K562 (cell line): ENCODE measurements around the gene PGLYRP1. TPM values are rescaled to one million over a fixed set of nuclear protein-coding genes. Genes with fewer than 3 reads are reported as not detected.

Experiments used
- BCOR ChIP-seq: fragments of 450-650 bp; IDR thresholded peaks from 2 replicates; pipeline ENCODE4 v1.6.1; 2016
- CBX5 ChIP-seq: IDR thresholded peaks from 2 replicates; pipeline ENCODE4 v1.6.1; 2014; ENCODE audit warnings: low read depth, borderline replicate concordance
- FOSL1 ChIP-seq: fragments of 200-800 bp; sonication (Bioruptor generic); conservative IDR thresholded peaks from 2 replicates; pipeline ENCODE4 v1.6.1; 2016; ENCODE audit warnings: missing genetic modification characterization, missing compliant biosample characterization
- FOXM1 ChIP-seq, 2 experiments: fragments of 450-650 bp in 1 of 2; sonication (generic) in 1 of 2; formaldehyde crosslinking in 1 of 2; IDR thresholded peaks; 2 replicates each; pipeline versions ENCODE4 v1.6.1 to v1.9.0; 2017 to 2022; ENCODE audit warnings: low read depth in 2 of 2, mild to moderate bottlenecking in 2 of 2, missing genetic modification reagents in 1 of 2, moderate library complexity in 1 of 2
- KDM2B ChIP-seq: fragments of 250-450 bp; sonication (Bioruptor Pico); IDR thresholded peaks from 2 replicates; pipeline ENCODE4 v1.8.0; 2021; ENCODE audit warnings: mild to moderate bottlenecking, moderate library complexity
- NUFIP1 ChIP-seq: fragments of 450-650 bp; IDR thresholded peaks from 2 replicates; pipeline ENCODE4 v1.6.1; 2018; ENCODE audit not compliant: partially characterized antibody
- SMARCA4 ChIP-seq: fragments of 450-650 bp; IDR thresholded peaks from 2 replicates; pipeline ENCODE4 v1.6.1; 2016
- SRSF7 ChIP-seq: fragments of 200-400 bp; formaldehyde crosslinking; optimal IDR thresholded peaks from 2 replicates; pipeline ENCODE3; 2017; ENCODE audit warnings: mild to moderate bottlenecking, low read depth, low read length
- STAG1 ChIP-seq: sonication (generic); formaldehyde crosslinking; IDR thresholded peaks from 2 replicates; pipeline ENCODE4 v1.5.0; 2020; ENCODE audit warnings: missing genetic modification reagents, borderline replicate concordance
- TAF9B ChIP-seq: fragments of 450-650 bp; IDR thresholded peaks from 2 replicates; pipeline ENCODE4 v1.6.1; 2018; ENCODE audit warnings: mild to moderate bottlenecking; ENCODE audit not compliant: partially characterized antibody
- TCF3 ChIP-seq: sonication (generic); formaldehyde crosslinking; IDR thresholded peaks from 2 replicates; pipeline ENCODE4 v1.4.0; 2020; ENCODE audit warnings: mild to moderate bottlenecking, missing genetic modification reagents
- TGIF2 ChIP-seq: sonication (generic); formaldehyde crosslinking; IDR thresholded peaks from 2 replicates; pipeline ENCODE4 v1.8.1; 2022; ENCODE audit warnings: mild to moderate bottlenecking, missing genetic modification reagents, moderate library complexity
- U2AF2 ChIP-seq: fragments of 200-400 bp; formaldehyde crosslinking; optimal IDR thresholded peaks from 2 replicates; pipeline ENCODE3; 2017; ENCODE audit warnings: low read depth, mild to moderate bottlenecking, low read length
- ZNF23 ChIP-seq: fragments of 250-450 bp; sonication (Bioruptor Pico); IDR thresholded peaks from 2 replicates; pipeline ENCODE4 v1.4.0; 2020; ENCODE audit warnings: mild to moderate bottlenecking
- ZNF24 ChIP-seq: fragments of 450-650 bp; IDR thresholded peaks from 2 replicates; pipeline ENCODE4 v1.6.1; 2016
- ZNF253 ChIP-seq: fragments of 250-450 bp; sonication (Bioruptor Pico); conservative IDR thresholded peaks from 2 replicates; pipeline ENCODE4 v1.6.1; 2021; ENCODE audit warnings: mild to moderate bottlenecking
- ZNF444 ChIP-seq: fragments of 250-450 bp; sonication (Bioruptor Pico); IDR thresholded peaks from 2 replicates; pipeline ENCODE4 v1.4.0; 2020; ENCODE audit warnings: mild to moderate bottlenecking, moderate library complexity
- polyA plus RNA-seq, 8 experiments: library from polyadenylated mRNA; depleted of rRNA in 4 of 8; stranded (reverse) in 5 of 8; unstranded in 3 of 8; fragments of >200 nt; fragmentation: Nextera tagmentation in 2 of 8; fragmentation: Illumina TruSeq in 1 of 8; extraction: Ambion mirVana in 2 of 8; extraction: Trizol in 1 of 8; gene quantifications; 2 replicates each; pipeline versions ENCODE4 v1.2.1 to v1.2.3, GENCODE V29; 2011 to 2014; ENCODE audit warnings: inconsistent platforms in 1 of 8, missing spikeins in 1 of 8
- total RNA-seq, 7 experiments: library from RNA; depleted of rRNA in 6 of 7; stranded (reverse); fragments of >200 nt in 6 of 7; fragmentation: Illumina TruSeq in 2 of 7; extraction: Trizol in 2 of 7; gene quantifications; 2 replicates each; pipeline versions ENCODE4 v1.2.1 to v1.2.3, GENCODE V29; 2011 to 2021; ENCODE audit warnings: low replicate concordance in 1 of 7
- TF ChIP-seq, protein P1 (sequence below): sonication (generic); formaldehyde crosslinking; IDR thresholded peaks from 2 replicates; pipeline ENCODE4 v1.8.0; 2022; ENCODE audit warnings: mild to moderate bottlenecking, missing genetic modification reagents, borderline replicate concordance
- TF ChIP-seq, protein P2 (sequence below), 2 experiments: fragments of 450-650 bp in 1 of 2; IDR thresholded peaks; 2 replicates each; pipeline ENCODE4 v1.6.1; 2011 to 2017; ENCODE audit warnings: low read depth in 2 of 2, antibody characterized with exemption in 1 of 2, borderline replicate concordance in 1 of 2, low read length in 1 of 2, mild to moderate bottlenecking in 1 of 2, mixed read lengths in 1 of 2; ENCODE audit not compliant: control insufficient read depth in 1 of 2
- TF ChIP-seq, protein P3 (sequence below): sonication (generic); formaldehyde crosslinking; IDR thresholded peaks from 2 replicates; pipeline ENCODE4 v1.8.0; 2022; ENCODE audit warnings: mild to moderate bottlenecking, missing genetic modification reagents

PGLYRP1 gene
- total and polyA plus RNA-seq, 9 of the 15 experiments (the other 6 are each of a cell fraction or from before 2014, with no cell fraction given) = not detected

DNA sequence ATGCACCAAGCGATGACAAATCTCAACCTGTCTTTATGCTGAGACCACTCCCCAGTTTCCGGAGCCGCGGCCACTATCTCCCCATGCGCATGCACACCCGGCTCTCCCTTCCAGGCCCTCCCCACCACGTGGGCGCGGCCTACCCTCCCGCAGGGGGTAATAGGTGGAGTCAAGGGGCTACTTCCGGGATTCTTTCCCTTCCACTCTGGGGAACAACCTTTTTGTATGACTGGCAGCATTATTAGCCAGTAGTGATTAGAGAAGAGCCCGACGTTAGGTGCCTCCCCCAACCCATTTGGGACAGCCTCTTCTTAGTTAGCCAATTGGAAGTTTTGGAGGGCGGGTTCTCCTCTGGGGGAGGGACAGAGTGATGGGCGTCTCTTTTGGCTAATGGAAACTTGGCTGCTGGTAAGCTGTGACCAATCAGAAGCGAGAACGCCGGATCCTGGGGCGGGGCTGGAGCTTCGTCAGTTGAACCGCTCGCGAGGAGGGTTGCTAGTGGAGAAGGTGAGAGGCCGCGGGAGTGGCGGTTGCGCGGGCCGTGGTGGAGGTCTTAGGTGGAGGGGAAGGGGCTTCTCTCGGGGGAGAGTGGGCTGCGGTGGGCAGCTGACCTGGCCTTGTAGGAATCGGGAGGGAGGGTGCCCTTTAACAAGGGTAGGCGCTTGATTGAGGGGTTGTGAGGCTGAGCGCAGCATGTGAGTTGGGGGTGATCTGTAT, 27.7 kb downstream of the PGLYRP1 start, which contains the start of gene CCDC61 (continued):
- TF ChIP-seq, protein P1, sequence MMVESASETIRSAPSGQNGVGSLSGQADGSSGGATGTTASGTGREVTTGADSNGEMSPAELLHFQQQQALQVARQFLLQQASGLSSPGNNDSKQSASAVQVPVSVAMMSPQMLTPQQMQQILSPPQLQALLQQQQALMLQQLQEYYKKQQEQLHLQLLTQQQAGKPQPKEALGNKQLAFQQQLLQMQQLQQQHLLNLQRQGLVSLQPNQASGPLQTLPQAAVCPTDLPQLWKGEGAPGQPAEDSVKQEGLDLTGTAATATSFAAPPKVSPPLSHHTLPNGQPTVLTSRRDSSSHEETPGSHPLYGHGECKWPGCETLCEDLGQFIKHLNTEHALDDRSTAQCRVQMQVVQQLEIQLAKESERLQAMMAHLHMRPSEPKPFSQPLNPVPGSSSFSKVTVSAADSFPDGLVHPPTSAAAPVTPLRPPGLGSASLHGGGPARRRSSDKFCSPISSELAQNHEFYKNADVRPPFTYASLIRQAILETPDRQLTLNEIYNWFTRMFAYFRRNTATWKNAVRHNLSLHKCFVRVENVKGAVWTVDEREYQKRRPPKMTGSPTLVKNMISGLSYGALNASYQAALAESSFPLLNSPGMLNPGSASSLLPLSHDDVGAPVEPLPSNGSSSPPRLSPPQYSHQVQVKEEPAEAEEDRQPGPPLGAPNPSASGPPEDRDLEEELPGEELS (CRISPR knock-in tag) = no peak
- TF ChIP-seq ZNF23 (CRISPR knock-in tag) = no peak
- no peak for TF ChIP-seq CBX5
- no peak for TF ChIP-seq ZNF444
- TF ChIP-seq U2AF2 = no peak
- no peak for TF ChIP-seq TGIF2 (CRISPR knock-in tag)
- no peak for TF ChIP-seq FOSL1
- TF ChIP-seq NUFIP1 = no peak
- TF ChIP-seq ZNF24 = no peak
- TF ChIP-seq FOXM1 (IDR thresholded peaks at IDR 0.05; ENCODE audit: low read depth) = no peak
- TF ChIP-seq FOXM1 (CRISPR knock-in tag; IDR thresholded peaks at IDR 0.05; ENCODE audit: low read depth) = no peak
- TF ChIP-seq KDM2B (CRISPR knock-in tag) = no peak
- TF ChIP-seq BCOR = no peak
- no peak for TF ChIP-seq SMARCA4
- TF ChIP-seq STAG1 (CRISPR knock-in tag) = no peak
- TF ChIP-seq SRSF7 = no peak
- peak; percentile 65 for TF ChIP-seq TAF9B
- no peak for TF ChIP-seq TCF3 (CRISPR knock-in tag)
- TF ChIP-seq, protein P2, sequence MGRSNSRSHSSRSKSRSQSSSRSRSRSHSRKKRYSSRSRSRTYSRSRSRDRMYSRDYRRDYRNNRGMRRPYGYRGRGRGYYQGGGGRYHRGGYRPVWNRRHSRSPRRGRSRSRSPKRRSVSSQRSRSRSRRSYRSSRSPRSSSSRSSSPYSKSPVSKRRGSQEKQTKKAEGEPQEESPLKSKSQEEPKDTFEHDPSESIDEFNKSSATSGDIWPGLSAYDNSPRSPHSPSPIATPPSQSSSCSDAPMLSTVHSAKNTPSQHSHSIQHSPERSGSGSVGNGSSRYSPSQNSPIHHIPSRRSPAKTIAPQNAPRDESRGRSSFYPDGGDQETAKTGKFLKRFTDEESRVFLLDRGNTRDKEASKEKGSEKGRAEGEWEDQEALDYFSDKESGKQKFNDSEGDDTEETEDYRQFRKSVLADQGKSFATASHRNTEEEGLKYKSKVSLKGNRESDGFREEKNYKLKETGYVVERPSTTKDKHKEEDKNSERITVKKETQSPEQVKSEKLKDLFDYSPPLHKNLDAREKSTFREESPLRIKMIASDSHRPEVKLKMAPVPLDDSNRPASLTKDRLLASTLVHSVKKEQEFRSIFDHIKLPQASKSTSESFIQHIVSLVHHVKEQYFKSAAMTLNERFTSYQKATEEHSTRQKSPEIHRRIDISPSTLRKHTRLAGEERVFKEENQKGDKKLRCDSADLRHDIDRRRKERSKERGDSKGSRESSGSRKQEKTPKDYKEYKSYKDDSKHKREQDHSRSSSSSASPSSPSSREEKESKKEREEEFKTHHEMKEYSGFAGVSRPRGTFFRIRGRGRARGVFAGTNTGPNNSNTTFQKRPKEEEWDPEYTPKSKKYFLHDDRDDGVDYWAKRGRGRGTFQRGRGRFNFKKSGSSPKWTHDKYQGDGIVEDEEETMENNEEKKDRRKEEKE (IDR thresholded peaks at IDR 0.05; ENCODE audit: borderline replicate concordance in 1 of 2, control insufficient read depth in 1 of 2, low read depth in 2 of 2, low read length in 1 of 2) = no peak
- TF ChIP-seq, protein P3, sequence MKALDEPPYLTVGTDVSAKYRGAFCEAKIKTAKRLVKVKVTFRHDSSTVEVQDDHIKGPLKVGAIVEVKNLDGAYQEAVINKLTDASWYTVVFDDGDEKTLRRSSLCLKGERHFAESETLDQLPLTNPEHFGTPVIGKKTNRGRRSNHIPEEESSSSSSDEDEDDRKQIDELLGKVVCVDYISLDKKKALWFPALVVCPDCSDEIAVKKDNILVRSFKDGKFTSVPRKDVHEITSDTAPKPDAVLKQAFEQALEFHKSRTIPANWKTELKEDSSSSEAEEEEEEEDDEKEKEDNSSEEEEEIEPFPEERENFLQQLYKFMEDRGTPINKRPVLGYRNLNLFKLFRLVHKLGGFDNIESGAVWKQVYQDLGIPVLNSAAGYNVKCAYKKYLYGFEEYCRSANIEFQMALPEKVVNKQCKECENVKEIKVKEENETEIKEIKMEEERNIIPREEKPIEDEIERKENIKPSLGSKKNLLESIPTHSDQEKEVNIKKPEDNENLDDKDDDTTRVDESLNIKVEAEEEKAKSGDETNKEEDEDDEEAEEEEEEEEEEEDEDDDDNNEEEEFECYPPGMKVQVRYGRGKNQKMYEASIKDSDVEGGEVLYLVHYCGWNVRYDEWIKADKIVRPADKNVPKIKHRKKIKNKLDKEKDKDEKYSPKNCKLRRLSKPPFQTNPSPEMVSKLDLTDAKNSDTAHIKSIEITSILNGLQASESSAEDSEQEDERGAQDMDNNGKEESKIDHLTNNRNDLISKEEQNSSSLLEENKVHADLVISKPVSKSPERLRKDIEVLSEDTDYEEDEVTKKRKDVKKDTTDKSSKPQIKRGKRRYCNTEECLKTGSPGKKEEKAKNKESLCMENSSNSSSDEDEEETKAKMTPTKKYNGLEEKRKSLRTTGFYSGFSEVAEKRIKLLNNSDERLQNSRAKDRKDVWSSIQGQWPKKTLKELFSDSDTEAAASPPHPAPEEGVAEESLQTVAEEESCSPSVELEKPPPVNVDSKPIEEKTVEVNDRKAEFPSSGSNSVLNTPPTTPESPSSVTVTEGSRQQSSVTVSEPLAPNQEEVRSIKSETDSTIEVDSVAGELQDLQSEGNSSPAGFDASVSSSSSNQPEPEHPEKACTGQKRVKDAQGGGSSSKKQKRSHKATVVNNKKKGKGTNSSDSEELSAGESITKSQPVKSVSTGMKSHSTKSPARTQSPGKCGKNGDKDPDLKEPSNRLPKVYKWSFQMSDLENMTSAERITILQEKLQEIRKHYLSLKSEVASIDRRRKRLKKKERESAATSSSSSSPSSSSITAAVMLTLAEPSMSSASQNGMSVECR (CRISPR knock-in tag) = peak; percentile 54; the same call in 1 of the 2 replicates
- TF ChIP-seq ZNF253 = no peak
